ENCODE measurements around the gene AGAP1. TPM values are rescaled to one million over a fixed set of nuclear protein-coding genes. Genes with fewer than 3 reads are reported as not detected.

The AGAP1 gene
- total RNA-seq, 1 experiment from 2014 or later, result 25.8 TPM

- Mint-ChIP-seq H3K9me3 (peaks cover 0 to 3% of the 10 kb centered on the region in 2 experiments; a peak in 1 of 5 replicates), H3K4me3 (no peak overlapping the region), H3K27ac (peak overlapping the region in 1 of 3 experiments; percentile 65; a peak in 1 of 7 replicates), H3K36me3 (ENCODE audit: insufficient read depth in 1 of 3, low read depth in 3 of 3) (peaks cover 0 to 6% (median 1%) of the 10 kb centered on the region in 3 experiments; a peak in 3 of 7 replicates), H3K27me3 (ENCODE audit: low read depth) (no peaks in the 10 kb centered on the region; the same call in 1 of the 2 replicates), H3K4me1 (peaks cover 24 to 27% of the 10 kb centered on the region in 2 experiments)
- H3K9me3 ChIP-seq (ENCODE audit: control insufficient read depth, low read depth, low read length), result no peaks in the 10 kb centered on the region
- DNase-seq, result no peak
- H2BK12ac ChIP-seq (ENCODE audit: insufficient read length, low read depth, low read length), result no peak overlapping the region
- no peak overlapping the region for H3K9ac ChIP-seq (ENCODE audit: extremely low read depth, insufficient read length, low read length)
- H3K27me3 ChIP-seq (ENCODE audit: insufficient read depth, low read length), result no peaks in the 10 kb centered on the region
- H2BK5ac ChIP-seq (ENCODE audit: insufficient read length, low read length), result no peak overlapping the region
- H2BK15ac ChIP-seq (ENCODE audit: low read depth, low read length), result no peak overlapping the region
- H3K79me1 ChIP-seq (ENCODE audit: insufficient read depth, low read depth, low read length, poor library complexity, severe bottlenecking), result no peaks in the 10 kb centered on the region
- no peak overlapping the region for H3T11ph ChIP-seq (ENCODE audit: low read length)
- H3K23me2 ChIP-seq (ENCODE audit: insufficient read length, low read depth, low read length, poor library complexity, severe bottlenecking), result no peaks in the 10 kb centered on the region
- no peak overlapping the region for H4K8ac ChIP-seq (replicated peaks; ENCODE audit: insufficient read length, low read depth, low read length)
- no peak overlapping the region for H2AFZ ChIP-seq (ENCODE audit: low read length)
- H3K14ac ChIP-seq (ENCODE audit: insufficient read depth, low read length), result no peak overlapping the region
- no CpG with 5 or more reads among the region's 14 CpGs for WGBS (ENCODE audit: extremely low coverage, insufficient read length, low lambda C conversion rate)
- no peak overlapping the region for H3K27ac ChIP-seq (ENCODE audit: insufficient read length, low read depth, low read length)
- H3K4me1 ChIP-seq (ENCODE audit: insufficient read depth, low read length), result peaks cover 13% of the 10 kb centered on the region; the same call in 1 of the 2 replicates
- H3K79me2 ChIP-seq (ENCODE audit: insufficient read depth, low read length), result no peaks in the 10 kb centered on the region
- no peak overlapping the region for H2AK5ac ChIP-seq (ENCODE audit: insufficient read length, low read length)
- H3K18ac ChIP-seq (ENCODE audit: insufficient read length, low read depth, low read length), result no peak overlapping the region
- H3K56ac ChIP-seq (ENCODE audit: insufficient read length, low read depth, low read length), result no peak overlapping the region
- no peak overlapping the region for H2BK120ac ChIP-seq (ENCODE audit: low read depth, low read length, poor library complexity, severe bottlenecking)
- no peaks in the 10 kb centered on the region for H4K20me1 ChIP-seq (ENCODE audit: control insufficient read depth, insufficient read depth, insufficient read length)
- no peak overlapping the region for H2BK20ac ChIP-seq (ENCODE audit: low read depth, low read length, poor library complexity, severe bottlenecking)
- H3K4ac ChIP-seq (ENCODE audit: low read depth, low read length), result no peak overlapping the region
- H3K23ac ChIP-seq (ENCODE audit: insufficient read length, low read depth, low read length), result no peak overlapping the region
- TF ChIP-seq, protein P1, sequence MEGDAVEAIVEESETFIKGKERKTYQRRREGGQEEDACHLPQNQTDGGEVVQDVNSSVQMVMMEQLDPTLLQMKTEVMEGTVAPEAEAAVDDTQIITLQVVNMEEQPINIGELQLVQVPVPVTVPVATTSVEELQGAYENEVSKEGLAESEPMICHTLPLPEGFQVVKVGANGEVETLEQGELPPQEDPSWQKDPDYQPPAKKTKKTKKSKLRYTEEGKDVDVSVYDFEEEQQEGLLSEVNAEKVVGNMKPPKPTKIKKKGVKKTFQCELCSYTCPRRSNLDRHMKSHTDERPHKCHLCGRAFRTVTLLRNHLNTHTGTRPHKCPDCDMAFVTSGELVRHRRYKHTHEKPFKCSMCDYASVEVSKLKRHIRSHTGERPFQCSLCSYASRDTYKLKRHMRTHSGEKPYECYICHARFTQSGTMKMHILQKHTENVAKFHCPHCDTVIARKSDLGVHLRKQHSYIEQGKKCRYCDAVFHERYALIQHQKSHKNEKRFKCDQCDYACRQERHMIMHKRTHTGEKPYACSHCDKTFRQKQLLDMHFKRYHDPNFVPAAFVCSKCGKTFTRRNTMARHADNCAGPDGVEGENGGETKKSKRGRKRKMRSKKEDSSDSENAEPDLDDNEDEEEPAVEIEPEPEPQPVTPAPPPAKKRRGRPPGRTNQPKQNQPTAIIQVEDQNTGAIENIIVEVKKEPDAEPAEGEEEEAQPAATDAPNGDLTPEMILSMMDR (conservative IDR thresholded peaks at IDR 0.05), result no peak
- H4K5ac ChIP-seq (ENCODE audit: insufficient read length, low read depth, low read length), result no peak overlapping the region
- no peak overlapping the region for H4K91ac ChIP-seq (ENCODE audit: insufficient read length, low read depth, low read length)
- no peak overlapping the region for H3K4me2 ChIP-seq (ENCODE audit: insufficient read depth, insufficient read length, low read length)
These were observed 584.7 kb downstream of the AGAP1 start for GRCh38 chr2:236078297-236079255.

Measured in H9 (cell line).